ENCODE data around the gene PTDSS2. TPM values are rescaled to one million over a fixed set of nuclear protein-coding genes. Genes with fewer than 3 reads are reported as not detected.
A peak's percentile ranks its signal among the peaks of the same experiment; 100 is the strongest.

PTDSS2 gene
- total and polyA plus RNA-seq, 4 donors: 5.1 to 15.6 (median 10.2) TPM

DNA sequence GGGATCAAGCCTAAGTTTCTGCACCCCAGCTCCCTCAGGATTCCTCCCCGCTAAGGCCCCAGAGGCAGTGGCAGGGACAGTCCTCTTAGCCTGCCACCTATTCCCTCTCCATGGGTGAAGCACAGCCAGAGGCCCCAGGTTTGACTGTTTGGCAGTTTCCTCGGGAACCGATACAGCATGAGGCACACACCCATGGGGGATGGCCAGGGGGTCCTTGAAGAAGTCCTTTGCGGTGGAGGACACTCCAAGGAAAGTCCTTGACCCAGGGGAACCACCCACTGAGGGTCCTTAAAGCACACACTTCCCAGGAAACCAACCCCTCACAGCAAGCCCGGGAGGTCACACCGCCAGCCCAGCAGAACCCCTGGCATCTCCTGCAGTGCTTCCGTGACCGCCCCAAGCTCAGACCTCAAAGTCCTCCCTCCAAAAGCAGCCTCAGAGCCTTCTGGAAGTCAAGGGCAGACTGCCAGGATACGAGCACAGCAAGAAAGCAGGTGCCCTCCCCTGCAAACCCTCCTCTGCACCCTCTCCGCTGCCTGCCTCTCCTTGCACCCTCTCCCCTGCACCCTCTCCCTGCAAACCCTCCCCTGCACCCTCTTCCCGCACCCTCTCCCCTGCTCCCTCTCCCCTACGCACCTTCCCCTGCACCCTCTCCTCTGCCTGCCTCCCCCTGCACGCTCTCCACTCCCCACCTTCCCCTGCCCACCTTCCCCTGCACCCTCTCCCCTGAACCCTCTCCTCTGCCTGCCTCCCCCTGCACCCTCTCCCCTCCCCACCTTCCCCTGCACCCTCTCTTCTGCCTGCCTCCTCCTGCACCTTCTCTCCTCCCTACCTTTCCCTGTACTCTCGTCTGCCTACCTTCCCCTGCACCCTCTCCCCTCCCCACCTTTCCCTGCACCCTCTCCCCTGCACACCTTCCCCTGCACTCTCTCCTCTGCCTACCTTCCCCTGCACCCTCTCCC is 36.7 kb upstream of the PTDSS2 start (continued):
- TF ChIP-seq SP1 (IDR thresholded peaks at IDR 0.05) (no peak), YY1 (IDR thresholded peaks at IDR 0.05) (no peak), RXRA (IDR thresholded peaks at IDR 0.05) (no peak), CTCF (IDR thresholded peaks at IDR 0.05; ENCODE audit: low read depth, low read length, missing input control) (no peak), FOXA1 (IDR thresholded peaks at IDR 0.05) (no peak), TAF1 (conservative IDR thresholded peaks at IDR 0.05) (no peak), RAD21 (IDR thresholded peaks at IDR 0.05) (no peak)
- TF ChIP-seq, protein P1, sequence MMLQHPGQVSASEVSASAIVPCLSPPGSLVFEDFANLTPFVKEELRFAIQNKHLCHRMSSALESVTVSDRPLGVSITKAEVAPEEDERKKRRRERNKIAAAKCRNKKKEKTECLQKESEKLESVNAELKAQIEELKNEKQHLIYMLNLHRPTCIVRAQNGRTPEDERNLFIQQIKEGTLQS (IDR thresholded peaks at IDR 0.05): no peak

GRCh38 chr11:414318-414857 is 35.7 kb upstream of the PTDSS2 start:
- Histone ChIP-seq H3K4me1 (ENCODE audit: control insufficient read depth in 4 of 4, insufficient read depth in 4 of 4, low read length in 3 of 4) (peaks cover 17 to 57% (median 30%) of the 10 kb centered on the region in 4 donors), H3K27ac (ENCODE audit: low read depth in 1 of 2, low read length in 2 of 2) (no peak overlapping the region), H3K4me3 (ENCODE audit: low read depth in 1 of 3, low read length in 3 of 3) (peak overlapping the region in 2 of 3 donors; percentile 27 to 43), H3K9me3 (ENCODE audit: control insufficient read depth in 4 of 4, low read length in 3 of 4) (no peaks in the 10 kb centered on the region), H3K27me3 (ENCODE audit: control insufficient read depth in 4 of 4, insufficient read depth in 4 of 4, low read length in 3 of 4) (no peaks in the 10 kb centered on the region), H3K9ac (ENCODE audit: low read depth in 1 of 2, low read length in 2 of 2) (peak overlapping the region in 1 of 2 donors; percentile 64), H3K36me3 (ENCODE audit: control insufficient read depth in 4 of 4, insufficient read depth in 3 of 4, low read depth in 1 of 4, low read length in 3 of 4) (no peaks in the 10 kb centered on the region)
- no peak for DNase-seq (ENCODE audit: low spot score)
- WGBS: 67% methylated on average over 9 of the region's 9 CpGs
- no peak for TF ChIP-seq GABPA (IDR thresholded peaks at IDR 0.05 in 1 of 2, conservative IDR thresholded peaks at IDR 0.05 in 1 of 2)
- no peak for TF ChIP-seq NR2F2 (IDR thresholded peaks at IDR 0.05)
- TF ChIP-seq, protein P2, sequence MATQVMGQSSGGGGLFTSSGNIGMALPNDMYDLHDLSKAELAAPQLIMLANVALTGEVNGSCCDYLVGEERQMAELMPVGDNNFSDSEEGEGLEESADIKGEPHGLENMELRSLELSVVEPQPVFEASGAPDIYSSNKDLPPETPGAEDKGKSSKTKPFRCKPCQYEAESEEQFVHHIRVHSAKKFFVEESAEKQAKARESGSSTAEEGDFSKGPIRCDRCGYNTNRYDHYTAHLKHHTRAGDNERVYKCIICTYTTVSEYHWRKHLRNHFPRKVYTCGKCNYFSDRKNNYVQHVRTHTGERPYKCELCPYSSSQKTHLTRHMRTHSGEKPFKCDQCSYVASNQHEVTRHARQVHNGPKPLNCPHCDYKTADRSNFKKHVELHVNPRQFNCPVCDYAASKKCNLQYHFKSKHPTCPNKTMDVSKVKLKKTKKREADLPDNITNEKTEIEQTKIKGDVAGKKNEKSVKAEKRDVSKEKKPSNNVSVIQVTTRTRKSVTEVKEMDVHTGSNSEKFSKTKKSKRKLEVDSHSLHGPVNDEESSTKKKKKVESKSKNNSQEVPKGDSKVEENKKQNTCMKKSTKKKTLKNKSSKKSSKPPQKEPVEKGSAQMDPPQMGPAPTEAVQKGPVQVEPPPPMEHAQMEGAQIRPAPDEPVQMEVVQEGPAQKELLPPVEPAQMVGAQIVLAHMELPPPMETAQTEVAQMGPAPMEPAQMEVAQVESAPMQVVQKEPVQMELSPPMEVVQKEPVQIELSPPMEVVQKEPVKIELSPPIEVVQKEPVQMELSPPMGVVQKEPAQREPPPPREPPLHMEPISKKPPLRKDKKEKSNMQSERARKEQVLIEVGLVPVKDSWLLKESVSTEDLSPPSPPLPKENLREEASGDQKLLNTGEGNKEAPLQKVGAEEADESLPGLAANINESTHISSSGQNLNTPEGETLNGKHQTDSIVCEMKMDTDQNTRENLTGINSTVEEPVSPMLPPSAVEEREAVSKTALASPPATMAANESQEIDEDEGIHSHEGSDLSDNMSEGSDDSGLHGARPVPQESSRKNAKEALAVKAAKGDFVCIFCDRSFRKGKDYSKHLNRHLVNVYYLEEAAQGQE (IDR thresholded peaks at IDR 0.05): no peak
- TF ChIP-seq ZBTB33 (IDR thresholded peaks at IDR 0.05): no peak
- no peak for TF ChIP-seq YY1 (IDR thresholded peaks at IDR 0.05)
- TF ChIP-seq CTCF (IDR thresholded peaks at IDR 0.05; ENCODE audit: low read depth, low read length, missing input control): no peak
- no peak for TF ChIP-seq FOXA1 (IDR thresholded peaks at IDR 0.05)
- TF ChIP-seq FOXA2 (IDR thresholded peaks at IDR 0.05): no peak
- no peak for TF ChIP-seq HNF4A (conservative IDR thresholded peaks at IDR 0.05)
- no peak for TF ChIP-seq MAX (IDR thresholded peaks at IDR 0.05)
- no peak for TF ChIP-seq SP1 (IDR thresholded peaks at IDR 0.05)
- no peak for TF ChIP-seq JUND (IDR thresholded peaks at IDR 0.05)
- TF ChIP-seq, protein P1 (IDR thresholded peaks at IDR 0.05): no peak
